Liver (tissue), 9 donors: ENCODE measurements around the gene PHLDB2. TPM values are rescaled to one million over a fixed set of nuclear protein-coding genes. Genes with fewer than 3 reads are reported as not detected.

Experiments
- DNase-seq: peaks from one replicate; pipeline ENCODE4 v3.0.0-alpha.2; 2017; ENCODE audit warnings: low spot score
- H3K27ac ChIP-seq, 2 donors: one replicate each; pipeline ENCODE4 v1.7.0; 2013; ENCODE audit warnings: inconsistent platforms in 2 of 2, low read length in 2 of 2, control low read depth in 1 of 2, low read depth in 1 of 2, mild to moderate bottlenecking in 1 of 2
- H3K27me3 ChIP-seq, 4 donors: one replicate each; pipeline versions ENCODE4 v1.6.1 to v1.7.0; 2013; ENCODE audit warnings: low read length in 3 of 4, inconsistent platforms in 1 of 4, mild to moderate bottlenecking in 1 of 4, moderate library complexity in 1 of 4; ENCODE audit not compliant: control insufficient read depth in 4 of 4, insufficient read depth in 4 of 4
- H3K36me3 ChIP-seq, 4 donors: one replicate each; pipeline versions ENCODE4 v1.6.1 to v1.7.0; 2013; ENCODE audit warnings: low read length in 3 of 4, mild to moderate bottlenecking in 3 of 4, low read depth in 1 of 4, moderate library complexity in 1 of 4; ENCODE audit not compliant: control insufficient read depth in 4 of 4, insufficient read depth in 3 of 4
- H3K4me1 ChIP-seq, 4 donors: one replicate each; pipeline versions ENCODE4 v1.6.1 to v1.7.0; 2013; ENCODE audit warnings: low read length in 3 of 4, mild to moderate bottlenecking in 3 of 4, moderate library complexity in 1 of 4; ENCODE audit not compliant: control insufficient read depth in 4 of 4, insufficient read depth in 4 of 4
- H3K4me3 ChIP-seq, 3 donors: one replicate each; pipeline versions ENCODE4 v1.6.1 to v1.7.0; 2013; ENCODE audit warnings: low read length in 3 of 3, control low read depth in 1 of 3, low read depth in 1 of 3, mild to moderate bottlenecking in 1 of 3
- H3K9ac ChIP-seq, 2 donors: one replicate each; pipeline ENCODE4 v1.7.0; 2013; ENCODE audit warnings: low read length in 2 of 2, mild to moderate bottlenecking in 2 of 2, moderate library complexity in 2 of 2, control low read depth in 1 of 2, low read depth in 1 of 2
- H3K9me3 ChIP-seq, 4 donors: one replicate each; pipeline versions ENCODE4 v1.6.1 to v1.7.0; 2013; ENCODE audit warnings: low read length in 3 of 4; ENCODE audit not compliant: control insufficient read depth in 4 of 4
- ATF3 ChIP-seq: IDR thresholded peaks from 2 replicates; pipeline ENCODE4 v1.6.1; 2016; ENCODE audit warnings: antibody characterized with exemption
- CTCF ChIP-seq: fragments of 150-350 bp; IDR thresholded peaks from 2 replicates; pipeline ENCODE4 v1.5.1; 2017; ENCODE audit warnings: improper control_type of control experiment, low read depth, low read length; ENCODE audit not compliant: missing input control
- EGR1 ChIP-seq, 2 donors: IDR thresholded peaks; 2 replicates each; pipeline ENCODE4 v1.6.1; 2016 to 2018; ENCODE audit warnings: antibody characterized with exemption in 2 of 2, low read depth in 2 of 2
- FOXA1 ChIP-seq: IDR thresholded peaks from 2 replicates; pipeline ENCODE4 v1.6.1; 2016; ENCODE audit warnings: antibody characterized with exemption
- FOXA2 ChIP-seq: IDR thresholded peaks from 2 replicates; pipeline ENCODE4 v1.6.1; 2016; ENCODE audit warnings: antibody characterized with exemption
- GABPA ChIP-seq, 2 donors: IDR thresholded peaks in 1 of 2; conservative IDR thresholded peaks in 1 of 2; 2 replicates each; pipeline ENCODE4 v1.6.1; 2016; ENCODE audit warnings: antibody characterized with exemption in 2 of 2, mild to moderate bottlenecking in 1 of 2, moderate library complexity in 1 of 2
- HNF4A ChIP-seq, 2 donors: conservative IDR thresholded peaks; 2 replicates each; pipeline ENCODE4 v1.6.1; 2016; ENCODE audit warnings: antibody characterized with exemption in 2 of 2, mild to moderate bottlenecking in 2 of 2
- HNF4G ChIP-seq: IDR thresholded peaks from 2 replicates; pipeline ENCODE4 v1.6.1; 2016; ENCODE audit warnings: antibody characterized with exemption
- JUND ChIP-seq, 2 donors: IDR thresholded peaks; 2 replicates each; pipeline ENCODE4 v1.6.1; 2016; ENCODE audit warnings: antibody characterized with exemption in 2 of 2
- MAX ChIP-seq: IDR thresholded peaks from 2 replicates; pipeline ENCODE4 v1.6.1; 2016; ENCODE audit warnings: antibody characterized with exemption
- NR2F2 ChIP-seq: IDR thresholded peaks from 2 replicates; pipeline ENCODE4 v1.6.1; 2016; ENCODE audit warnings: antibody characterized with exemption
- RAD21 ChIP-seq, 2 donors: IDR thresholded peaks; 2 replicates each; pipeline ENCODE4 v1.6.1; 2016; ENCODE audit warnings: antibody characterized with exemption in 2 of 2, mild to moderate bottlenecking in 2 of 2
- REST ChIP-seq: IDR thresholded peaks from 2 replicates; pipeline ENCODE4 v1.6.1; 2016; ENCODE audit warnings: antibody characterized with exemption, mild to moderate bottlenecking
- RXRA ChIP-seq, 2 donors: IDR thresholded peaks; 2 replicates each; pipeline ENCODE4 v1.6.1; 2017 to 2018; ENCODE audit warnings: antibody characterized with exemption in 2 of 2, mild to moderate bottlenecking in 1 of 2
- SP1 ChIP-seq: IDR thresholded peaks from 2 replicates; pipeline ENCODE4 v1.6.1; 2018; ENCODE audit warnings: antibody characterized with exemption, mild to moderate bottlenecking
- TAF1 ChIP-seq: conservative IDR thresholded peaks from 2 replicates; pipeline ENCODE4 v1.6.1; 2016; ENCODE audit warnings: antibody characterized with exemption, mild to moderate bottlenecking
- YY1 ChIP-seq: IDR thresholded peaks from 2 replicates; pipeline ENCODE4 v1.6.1; 2016; ENCODE audit warnings: antibody characterized with exemption, mild to moderate bottlenecking
- ZBTB33 ChIP-seq: IDR thresholded peaks from 2 replicates; pipeline ENCODE4 v1.6.1; 2016; ENCODE audit warnings: antibody characterized with exemption
- WGBS: extraction: QIAGEN DNeasy Blood & Tissue Kit; methylation state at CpG from one replicate; pipeline ENCODE4 v1.1.7; 2013; 5-methylcytosine and 5-hydroxymethylcytosine counted together
- polyA plus RNA-seq, 2 donors: library from polyadenylated mRNA; stranded (reverse) in 1 of 2; unstranded in 1 of 2; fragments of 200-250 nt in 1 of 2; fragments of >200 nt in 1 of 2; fragmentation: Nextera tagmentation in 1 of 2; extraction: Ambion mirVana in 1 of 2; gene quantifications; one replicate each; pipeline versions ENCODE4 v1.2.1 to v1.2.3, GENCODE V29; 2013 to 2015
- total RNA-seq, 2 donors: library from RNA; depleted of rRNA; stranded (reverse); fragments of >200 nt; gene quantifications; one replicate each; pipeline ENCODE4 v1.2.3, GENCODE V29; 2014
- donor health status: healthy.
- donor health status: healthy.
- donor health status: healthy.
- donor health status: healthy.
- donor health status: healthy.

The PHLDB2 gene
- total and polyA plus RNA-seq, 4 donors = 9.7 to 42.9 (median 22.2) TPM

- H3K9me3 ChIP-seq = no peaks in the 10 kb centered on the region
- no peaks in the 10 kb centered on the region for H3K27me3 ChIP-seq
- H3K4me1 ChIP-seq = peaks cover 0 to 1% (median 0%) of the 10 kb centered on the region in 4 donors
- H3K36me3 ChIP-seq = peaks cover 0 to 23% (median 7%) of the 10 kb centered on the region in 4 donors
- H3K27ac ChIP-seq = no peak overlapping the region
- WGBS = 76% methylated on average over 3 of the region's 3 CpGs
- H3K9ac ChIP-seq = no peak overlapping the region
- TF ChIP-seq RAD21 (IDR thresholded peaks at IDR 0.05) (no peak), RXRA (IDR thresholded peaks at IDR 0.05) (no peak), SP1 (no peak), ZBTB33 (no peak), MAX (no peak), NR2F2 (no peak), JUND (IDR thresholded peaks at IDR 0.05) (no peak), FOXA1 (no peak), TAF1 (no peak)
- H3K4me3 ChIP-seq = no peak overlapping the region
- DNase-seq = no peak
Measured at GRCh38 chr3:111932946-111933345, 73.9 kb downstream of the PHLDB2 start.

- Histone ChIP-seq H3K27me3 (no peaks in the 10 kb centered on the region), H3K9ac (no peak overlapping the region), H3K4me1 (no peaks in the 10 kb centered on the region), H3K9me3 (no peaks in the 10 kb centered on the region), H3K27ac (no peak overlapping the region), H3K4me3 (no peak overlapping the region), H3K36me3 (peaks cover 4 to 41% (median 27%) of the 10 kb centered on the region in 4 donors)
- TF ChIP-seq MAX (no peak), CTCF (no peak), NR2F2 (no peak), RAD21 (IDR thresholded peaks at IDR 0.05) (no peak), REST (no peak), ATF3 (no peak), JUND (IDR thresholded peaks at IDR 0.05) (no peak), ZBTB33 (no peak), TAF1 (no peak), FOXA2 (no peak), RXRA (IDR thresholded peaks at IDR 0.05) (no peak), FOXA1 (no peak), GABPA (IDR thresholded peaks at IDR 0.05 in 1 of 2, conservative IDR thresholded peaks at IDR 0.05 in 1 of 2) (no peak), EGR1 (IDR thresholded peaks at IDR 0.05; ENCODE audit: low read depth in 2 of 2) (no peak), YY1 (no peak), HNF4A (conservative IDR thresholded peaks at IDR 0.05) (no peak), HNF4G (no peak)
- DNase-seq = no peak
Measured at GRCh38 chr3:111936191-111936841, 77.3 kb downstream of the PHLDB2 start.
